NCI-H2227 (cell line): ENCODE data around the gene SCAI.
"Not testable (repeated sequence)": the region's sequence is repeated elsewhere in the genome, so short reads cannot be mapped to it uniquely, and the experiment has no call there.

Source experiments
- DNase-seq: peaks from one replicate; lab custom pipeline; 2025; ENCODE audit not compliant: unreplicated experiment; lab: John Stamatoyannopoulos, UW

Gene SCAI

GRCh38 chr9:125143377-125144090 lies at the start of gene SCAI:
SCAI (minus strand) TSS chr9:125143528; CDS start chr9:125143437, 91 bp downstream.
- peak; percentile 96 for DNase-seq

DNA sequence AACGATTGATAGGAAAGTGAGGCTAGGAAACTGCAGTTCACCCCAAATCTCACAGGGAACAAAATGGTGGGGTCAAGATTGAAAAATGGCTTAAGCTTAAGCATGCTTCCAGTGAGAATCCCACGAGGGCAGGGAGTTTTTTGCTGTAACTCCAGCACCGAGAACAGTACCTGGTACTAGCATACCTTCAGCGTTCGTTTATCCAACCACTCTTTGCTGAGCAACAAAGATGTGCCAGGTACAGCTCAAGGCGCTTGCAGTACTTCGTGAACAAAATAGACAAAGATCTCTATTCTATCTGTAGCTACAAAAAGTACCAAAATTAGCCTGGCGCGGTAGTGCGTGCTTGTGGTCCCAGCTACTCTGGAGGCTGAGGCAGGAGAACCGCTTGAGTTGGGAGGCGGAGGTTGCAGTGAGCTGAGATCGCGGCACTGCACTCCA lies 47.1 kb upstream of the SCAI start:
- DNase-seq: peak; percentile 5

DNA sequence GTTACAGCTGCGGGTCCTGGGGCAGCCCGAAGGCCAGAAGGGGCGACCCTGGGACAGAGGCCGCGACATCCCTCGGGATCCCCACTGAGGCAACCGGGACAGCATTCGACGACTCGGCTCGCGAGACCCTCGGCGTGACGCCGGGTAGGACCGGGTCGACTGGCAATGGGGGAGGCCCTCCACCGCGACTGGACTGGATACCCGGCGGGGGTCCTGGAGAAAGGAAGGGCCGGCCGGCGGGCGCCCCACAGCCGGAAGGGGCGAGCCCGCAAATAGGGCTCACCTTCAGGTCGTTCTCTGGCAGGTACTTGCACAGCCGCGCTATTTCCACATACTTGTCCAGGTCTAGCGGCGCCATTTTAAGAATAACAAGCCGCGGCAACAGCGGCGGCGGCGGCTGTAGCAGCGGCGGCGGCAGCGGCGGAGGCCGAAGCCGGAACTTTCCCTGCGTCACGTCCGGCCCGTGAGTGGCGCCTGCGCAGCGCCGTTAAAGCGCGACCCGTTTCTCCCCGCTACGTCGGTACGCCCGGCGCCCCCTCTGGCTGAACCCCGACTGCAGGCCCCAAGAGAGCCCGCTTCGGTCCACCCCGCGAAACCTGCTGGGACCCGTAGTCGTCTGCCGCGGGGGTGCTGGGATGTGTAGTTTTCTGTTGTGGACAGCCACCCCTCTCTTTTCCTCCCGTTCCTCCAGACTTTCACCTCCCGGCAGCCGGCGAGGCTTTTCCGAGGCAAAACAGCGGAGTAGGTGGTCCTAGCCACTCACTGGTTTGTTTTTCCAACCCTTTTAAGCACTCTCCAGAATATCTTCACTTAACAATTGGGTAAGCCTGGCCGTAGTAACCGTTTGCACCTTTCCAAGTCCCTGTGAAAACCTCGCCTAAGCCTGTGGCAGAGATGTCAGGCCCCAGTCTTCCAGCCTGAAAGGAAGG lies 46.3 kb upstream of the SCAI start, which contains the start of gene PPP6C:
TSS of gene PPP6C (minus strand) at position 443 of the 929 bp plus-strand sequence. CDS start at position 358, 85 bp downstream.
- DNase-seq: peak; percentile 96

GRCh38 chr9:125189011-125189360 lies 45.7 kb upstream of the SCAI start:
- peak; percentile 23 for DNase-seq

- DNase-seq: no peak
Measured at GRCh38 chr9:125183561-125183960, 40.2 kb upstream of the SCAI start.

DNA sequence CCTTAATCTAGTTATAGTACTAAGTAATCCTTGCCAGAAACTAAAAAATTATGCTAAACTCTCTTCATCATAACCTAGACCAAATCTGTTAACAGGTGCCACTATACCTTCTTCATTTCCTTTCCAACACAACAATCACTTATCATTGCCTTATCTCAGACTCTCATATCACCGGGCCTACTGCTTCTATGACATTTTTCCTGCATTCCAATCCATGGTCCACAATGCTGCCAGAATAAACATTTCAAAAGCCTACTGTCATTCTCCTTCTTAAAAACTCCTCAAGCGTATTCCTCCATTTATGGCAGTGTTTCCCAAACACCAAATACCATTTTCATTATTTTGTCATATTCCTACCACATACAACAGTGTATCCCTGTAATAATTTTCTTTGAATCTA lies 39.7 kb upstream of the SCAI start:
- DNase-seq: no peak

DNA sequence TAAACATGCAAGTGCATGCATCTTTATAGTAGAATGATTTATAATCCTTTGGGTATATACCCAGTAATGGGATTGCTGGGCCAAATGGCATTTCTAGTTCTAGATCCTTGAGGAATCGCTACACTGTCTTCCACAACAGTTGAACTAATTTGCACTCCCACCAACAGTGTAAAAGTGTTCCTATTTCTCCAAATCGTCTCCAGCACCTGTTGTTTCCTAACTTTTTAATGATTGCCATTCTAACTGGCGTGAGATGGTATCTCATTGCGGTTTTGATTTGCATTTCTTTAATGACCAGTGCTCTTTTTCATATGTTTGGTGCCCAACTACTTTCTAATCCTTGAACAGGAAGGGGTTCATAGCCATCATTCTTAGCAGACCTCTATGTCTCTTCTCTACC lies 38.4 kb upstream of the SCAI start:
- DNase-seq: not testable (repeated sequence)

GRCh38 chr9:125180876-125181275 lies 37.5 kb upstream of the SCAI start:
- DNase-seq: peak; percentile 34

GRCh38 chr9:125179776-125180175 lies 36.4 kb upstream of the SCAI start:
- DNase-seq: not testable (repeated sequence)

GRCh38 chr9:125177888-125178287 lies 34.6 kb upstream of the SCAI start:
- no peak for DNase-seq

GRCh38 chr9:125176636-125177035 lies 33.3 kb upstream of the SCAI start:
- DNase-seq: no peak

- no peak for DNase-seq
Measured at GRCh38 chr9:125172031-125172755, 28.9 kb upstream of the SCAI start.

DNA sequence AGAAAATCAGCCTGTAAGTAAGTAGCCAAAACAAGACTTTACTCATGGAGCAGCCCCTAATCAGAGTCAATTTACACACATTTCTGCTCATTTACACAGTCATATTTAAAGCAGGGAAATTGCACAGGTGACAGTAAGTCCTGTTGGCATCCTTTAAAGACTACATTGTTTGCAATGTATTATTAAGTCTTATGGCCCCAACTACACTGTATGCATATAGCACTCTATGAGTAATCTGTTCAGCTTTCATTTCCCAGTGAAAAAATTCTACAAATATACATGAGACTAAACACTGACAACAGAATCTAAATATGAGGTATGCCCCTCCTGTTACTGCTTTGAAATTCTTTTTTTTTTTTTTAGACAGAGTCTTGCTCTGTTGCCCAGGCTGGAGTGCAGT lies 26.6 kb upstream of the SCAI start:
- DNase-seq: no peak

DNA sequence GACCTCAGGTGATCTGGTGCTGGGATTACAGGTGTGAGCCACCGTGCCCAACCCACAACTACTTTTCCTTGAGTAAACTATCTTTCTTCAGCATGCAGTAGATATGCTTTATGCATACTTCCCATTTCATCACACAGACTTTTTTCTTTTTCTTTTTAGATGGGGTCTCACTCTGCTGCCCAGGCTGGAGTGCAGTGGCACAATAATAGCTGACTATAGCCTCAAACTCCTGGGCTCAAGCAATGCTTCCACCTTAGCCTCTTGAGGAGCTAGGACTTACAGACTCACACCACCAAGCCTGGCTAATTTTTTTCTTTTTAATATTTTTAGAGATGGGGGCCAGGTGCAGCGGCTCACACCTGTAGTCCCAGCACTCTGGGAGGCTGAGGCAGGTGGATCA lies 23.4 kb upstream of the SCAI start:
- DNase-seq: no peak

GRCh38 chr9:125162891-125163290 lies 19.6 kb upstream of the SCAI start:
- DNase-seq: not testable (repeated sequence)

- DNase-seq: no peak
Measured at GRCh38 chr9:125161284-125161918, 18.1 kb upstream of the SCAI start.

- no peak for DNase-seq
Measured at GRCh38 chr9:125160750-125161149, 17.4 kb upstream of the SCAI start.

DNA sequence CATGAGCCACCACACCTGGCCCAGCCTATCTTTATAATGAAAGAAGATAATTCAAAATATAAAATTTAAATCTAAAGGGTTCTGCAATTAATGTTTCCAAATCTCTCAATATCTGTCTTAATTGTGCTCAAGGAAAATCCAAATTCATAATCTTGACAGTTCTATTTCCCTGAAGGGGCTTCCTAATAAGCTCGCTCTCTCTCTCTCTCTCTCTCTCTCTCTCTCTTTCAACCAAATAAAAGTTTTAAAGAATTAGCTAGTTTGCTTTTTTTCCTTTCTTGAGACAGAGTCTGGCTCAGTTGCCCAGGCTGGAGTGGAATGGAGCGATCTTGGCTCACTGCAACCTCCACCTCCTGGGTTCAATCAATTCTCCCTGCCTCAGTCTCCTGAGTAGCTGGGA lies 13.2 kb upstream of the SCAI start:
- DNase-seq: no peak

GRCh38 chr9:125153712-125154367 lies 10.5 kb upstream of the SCAI start:
- DNase-seq: no peak

GRCh38 chr9:125151730-125152129 lies 8.4 kb upstream of the SCAI start:
- DNase-seq: no peak
